ENCODE results near the gene LTB4R2. TPM values are rescaled to one million over a fixed set of nuclear protein-coding genes. Genes with fewer than 3 reads are reported as not detected.

The LTB4R2 gene
- total and polyA plus RNA-seq, 4 donors: 1.4 to 3.6 (median 2.9) TPM

DNA sequence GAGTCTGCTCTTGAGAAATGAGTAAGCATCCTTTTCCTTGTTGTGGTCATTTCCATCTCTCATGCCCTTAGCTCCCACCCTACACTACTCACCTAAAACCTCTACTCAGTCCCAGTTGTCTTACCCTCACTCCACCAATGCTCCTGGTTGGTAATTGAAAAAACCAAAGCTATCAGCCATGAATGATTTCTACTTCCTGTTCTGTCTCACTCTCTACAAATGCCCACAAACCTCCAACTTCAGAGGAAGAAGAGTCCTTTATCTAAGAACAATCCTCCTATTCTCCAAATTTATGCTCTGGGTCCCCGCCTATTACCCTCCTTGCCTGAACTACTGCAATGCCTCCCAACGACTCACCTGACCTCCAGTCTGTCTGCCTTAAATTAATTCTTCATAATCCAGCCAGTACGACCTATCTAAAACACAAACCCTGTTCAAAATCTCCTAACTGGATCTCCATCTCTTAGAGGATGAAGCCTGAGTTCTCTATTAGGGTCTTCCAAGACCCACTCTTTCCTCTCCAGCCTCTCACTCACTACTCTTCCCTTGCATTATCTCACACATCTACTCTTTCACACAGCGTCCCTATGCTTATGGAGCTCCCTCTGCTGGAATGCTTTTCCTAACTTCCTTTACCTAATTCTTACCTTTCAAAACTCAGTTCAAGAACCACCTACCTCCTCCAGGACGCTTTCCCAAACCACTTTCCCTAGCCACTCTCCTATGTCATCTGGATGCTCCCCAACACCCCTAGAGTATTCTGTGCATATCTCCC lies 12.6 kb upstream of the LTB4R2 start:
- no peak overlapping the region for H3K27ac ChIP-seq (ENCODE audit: low read depth, low read length)
- WGBS (ENCODE audit: insufficient coverage): 49% methylated on average over 5 of the region's 5 CpGs
- peaks cover 35% of the 10 kb centered on the region for H3K36me3 ChIP-seq (ENCODE audit: control insufficient read depth, insufficient read depth, low read length)

DNA sequence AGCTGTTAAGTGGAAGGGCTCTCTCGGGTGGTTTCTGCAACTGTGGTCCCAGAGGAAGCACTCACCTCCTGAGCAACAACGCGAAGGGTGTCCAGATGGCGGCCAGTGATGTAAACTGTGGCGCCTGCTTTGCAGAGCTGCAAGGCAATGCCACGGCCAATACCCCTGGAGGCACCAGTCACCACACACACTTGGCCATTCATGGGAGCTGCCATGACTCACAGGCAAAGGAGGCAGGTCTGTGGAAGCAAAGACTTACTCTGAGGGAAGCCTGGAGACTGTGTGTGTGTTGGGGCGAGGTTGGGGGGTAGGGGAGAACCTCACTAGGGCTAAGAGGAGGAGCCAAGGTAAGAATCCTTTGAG lies 11.1 kb upstream of the LTB4R2 start:
- peak overlapping the region; percentile 71 for H3K4me3 ChIP-seq (ENCODE audit: low read depth, low read length)
- no peaks in the 10 kb centered on the region for H3K27me3 ChIP-seq (ENCODE audit: control insufficient read depth, insufficient read depth, low read length)
- H3K36me3 ChIP-seq (ENCODE audit: control insufficient read depth, insufficient read depth, low read length): peaks cover 40% of the 10 kb centered on the region
- peaks cover 18% of the 10 kb centered on the region for H3K4me1 ChIP-seq (ENCODE audit: control insufficient read depth, insufficient read depth, low read length)
- DNase-seq (ENCODE audit: low read depth in 4 of 6, low spot score in 6 of 6): no peak
- H3K9me3 ChIP-seq (ENCODE audit: control insufficient read depth, insufficient read depth, low read length): no peaks in the 10 kb centered on the region
- WGBS (ENCODE audit: insufficient coverage): 53% methylated on average over 5 of the region's 7 CpGs
- H3K27ac ChIP-seq (ENCODE audit: low read depth, low read length): peak overlapping the region; percentile 62

More for the DNA sequence above, 12.6 kb upstream of the LTB4R2 start:
- Histone ChIP-seq H3K4me3 (ENCODE audit: low read depth, low read length) (no peak overlapping the region), H3K4me1 (ENCODE audit: control insufficient read depth, insufficient read depth, low read length) (peaks cover 18% of the 10 kb centered on the region), H3K9me3 (ENCODE audit: control insufficient read depth, insufficient read depth, low read length) (no peaks in the 10 kb centered on the region), H3K27me3 (ENCODE audit: control insufficient read depth, insufficient read depth, low read length) (no peaks in the 10 kb centered on the region)
- DNase-seq (ENCODE audit: low read depth in 4 of 6, low spot score in 6 of 6): peak in 1 of 6 donors; percentile 49

DNA sequence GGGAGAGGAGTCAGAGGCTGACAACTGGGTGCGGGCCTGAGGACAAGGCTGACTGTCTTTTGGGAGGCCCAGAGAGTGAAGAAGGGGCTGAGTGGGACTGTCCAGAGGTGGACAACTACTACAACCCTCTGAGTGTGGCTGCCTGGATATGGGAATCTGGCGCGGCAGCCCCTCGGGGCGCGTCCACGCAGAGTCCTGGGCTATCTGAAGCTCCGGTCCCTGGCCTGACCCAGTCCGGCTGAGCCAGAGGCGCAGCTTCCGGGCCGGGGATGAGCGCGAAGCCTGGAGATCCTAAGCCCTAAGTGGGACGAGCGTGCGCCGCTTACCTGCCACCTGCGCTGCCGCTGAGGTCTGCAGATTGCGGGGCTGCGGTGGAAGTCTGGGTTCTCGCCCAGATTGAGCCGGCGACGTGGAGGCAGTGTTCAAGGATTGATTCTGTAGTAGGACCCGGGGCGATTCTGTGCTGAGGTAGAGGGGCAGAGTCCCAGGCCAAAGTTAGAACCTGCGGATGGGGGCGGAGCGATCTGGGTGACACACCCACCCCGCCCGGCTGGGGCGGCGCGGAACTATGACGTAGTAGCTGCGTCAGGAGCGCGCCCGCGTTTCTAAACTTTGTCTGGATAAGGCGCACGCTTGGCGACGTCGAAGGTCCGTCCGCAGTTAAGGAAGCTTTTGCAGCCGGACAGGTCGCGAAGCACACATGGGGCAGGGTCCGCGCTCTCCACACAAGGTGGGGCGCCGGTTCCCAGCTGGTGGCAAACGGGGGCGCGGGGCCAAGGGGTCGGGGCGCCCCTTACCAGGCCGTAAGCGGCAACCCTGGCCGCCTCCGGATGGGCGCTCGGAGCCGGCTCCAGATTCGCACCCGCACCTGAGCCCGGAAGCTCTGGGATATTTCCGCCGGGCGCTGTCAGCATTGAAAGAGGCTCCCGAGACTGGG lies 10.4 kb upstream of the LTB4R2 start, which contains the start of the genes DHRS1 and NOP9:
TSS of gene DHRS1 (minus strand) at position 526 of the 937 bp plus-strand sequence. CDS start 674 bp downstream, outside the sequence.
TSS of gene NOP9 (plus strand) at position 596 of the 937 bp plus-strand sequence. CDS start at position 701, 105 bp downstream.
- Histone ChIP-seq H3K4me3 (ENCODE audit: low read depth, low read length) (peak within 1 kb of the TSS; percentile 71), H3K27ac (ENCODE audit: low read depth, low read length) (peak within 1 kb of the TSS; percentile 62), H3K4me1 (ENCODE audit: control insufficient read depth, insufficient read depth, low read length) (peaks cover 18% of the 10 kb centered on the region), H3K27me3 (ENCODE audit: control insufficient read depth, insufficient read depth, low read length) (no peaks in the 10 kb centered on the region), H3K9me3 (ENCODE audit: control insufficient read depth, insufficient read depth, low read length) (no peaks in the 10 kb centered on the region), H3K36me3 (ENCODE audit: control insufficient read depth, insufficient read depth, low read length) (peaks cover 47% of the 10 kb centered on the region)
- under 1% methylated on average over 75 of the region's 75 CpGs for WGBS (ENCODE audit: insufficient coverage)
- DNase-seq (ENCODE audit: low read depth in 4 of 6, low spot score in 6 of 6): peak; percentile 75 to 96 (median 82)

- H3K4me3 ChIP-seq (ENCODE audit: low read depth, low read length): peak overlapping the region; percentile 71
- H3K27ac ChIP-seq (ENCODE audit: low read depth, low read length): no peak overlapping the region
- peaks cover 18% of the 10 kb centered on the region for H3K4me1 ChIP-seq (ENCODE audit: control insufficient read depth, insufficient read depth, low read length)
- H3K9me3 ChIP-seq (ENCODE audit: control insufficient read depth, insufficient read depth, low read length): no peaks in the 10 kb centered on the region
- WGBS (ENCODE audit: insufficient coverage): 33% methylated on average over 14 of the region's 16 CpGs
- DNase-seq (ENCODE audit: low read depth in 4 of 6, low spot score in 6 of 6): no peak
- no peaks in the 10 kb centered on the region for H3K27me3 ChIP-seq (ENCODE audit: control insufficient read depth, insufficient read depth, low read length)
- H3K36me3 ChIP-seq (ENCODE audit: control insufficient read depth, insufficient read depth, low read length): peaks cover 54% of the 10 kb centered on the region
These were observed 9.5 kb upstream of the LTB4R2 start for GRCh38 chr14:24300326-24300980.

GRCh38 chr14:24304019-24304387 lies 5.9 kb upstream of the LTB4R2 start:
- peaks cover 64% of the 10 kb centered on the region for H3K36me3 ChIP-seq (ENCODE audit: control insufficient read depth, insufficient read depth, low read length)
- no peak overlapping the region for H3K4me3 ChIP-seq (ENCODE audit: low read depth, low read length)
- H3K27ac ChIP-seq (ENCODE audit: low read depth, low read length): no peak overlapping the region
- peaks cover 16% of the 10 kb centered on the region for H3K4me1 ChIP-seq (ENCODE audit: control insufficient read depth, insufficient read depth, low read length)
- no peaks in the 10 kb centered on the region for H3K9me3 ChIP-seq (ENCODE audit: control insufficient read depth, insufficient read depth, low read length)
- 100% methylated on average over 11 of the region's 11 CpGs for WGBS (ENCODE audit: insufficient coverage)
- no peak for DNase-seq (ENCODE audit: low read depth in 4 of 6, low spot score in 6 of 6)
- H3K27me3 ChIP-seq (ENCODE audit: control insufficient read depth, insufficient read depth, low read length): no peaks in the 10 kb centered on the region

- no peak overlapping the region for H3K4me3 ChIP-seq (ENCODE audit: low read depth, low read length)
- H3K27me3 ChIP-seq (ENCODE audit: control insufficient read depth, insufficient read depth, low read length): no peaks in the 10 kb centered on the region
- H3K27ac ChIP-seq (ENCODE audit: low read depth, low read length): no peak overlapping the region
- peaks cover 25% of the 10 kb centered on the region for H3K4me1 ChIP-seq (ENCODE audit: control insufficient read depth, insufficient read depth, low read length)
- H3K36me3 ChIP-seq (ENCODE audit: control insufficient read depth, insufficient read depth, low read length): peaks cover 69% of the 10 kb centered on the region
- DNase-seq (ENCODE audit: low read depth in 4 of 6, low spot score in 6 of 6): no peak
- H3K9me3 ChIP-seq (ENCODE audit: control insufficient read depth, insufficient read depth, low read length): no peaks in the 10 kb centered on the region
- 80% methylated on average over 10 of the region's 11 CpGs for WGBS (ENCODE audit: insufficient coverage)
These were observed 2.8 kb upstream of the LTB4R2 start for GRCh38 chr14:24307156-24307574.

DNA sequence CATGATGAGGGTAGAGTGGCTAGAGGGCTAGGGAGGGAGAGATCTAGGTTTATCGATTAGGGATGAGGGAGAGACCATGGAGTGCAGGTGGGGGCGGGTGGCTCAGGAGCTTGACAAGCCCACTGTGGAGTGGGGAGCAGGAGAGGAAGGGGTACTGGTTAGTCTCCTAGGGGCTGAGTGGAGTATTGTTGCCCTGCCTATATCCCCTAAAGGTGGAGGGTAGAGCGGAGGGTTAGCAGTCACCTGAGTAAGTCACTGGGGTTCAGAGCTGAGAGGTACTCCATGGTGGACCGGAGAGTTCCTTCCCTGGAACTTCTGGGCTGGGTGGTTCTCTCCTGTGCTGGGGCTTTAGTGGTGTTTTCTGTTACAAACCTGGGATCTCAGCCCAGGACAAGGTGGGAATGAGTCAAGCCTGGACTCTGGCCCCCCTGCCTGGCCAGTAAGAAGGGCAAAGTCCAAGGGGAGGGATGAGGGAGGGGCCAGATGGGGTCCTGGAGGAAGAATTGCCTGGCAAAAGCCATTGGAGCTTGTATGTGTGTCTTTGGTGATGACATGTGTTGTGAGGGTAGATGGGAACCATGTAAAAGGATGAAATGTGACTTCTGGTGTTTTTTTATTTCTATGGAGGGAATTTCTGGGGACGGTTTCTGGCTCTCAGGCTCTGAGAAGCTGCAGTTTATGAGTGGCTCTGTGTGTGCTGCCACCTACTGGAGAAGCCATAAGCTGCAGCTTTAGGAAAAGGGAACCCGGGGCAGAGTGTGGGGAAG lies 2.2 kb upstream of the LTB4R2 start, which contains the start of gene CIDEB:
TSS of gene CIDEB (minus strand) at position 403 of the 767 bp plus-strand sequence. CDS start at position 284, 119 bp downstream.
- H3K4me1 ChIP-seq (ENCODE audit: control insufficient read depth, insufficient read depth, low read length): peaks cover 27% of the 10 kb centered on the region
- peaks cover 64% of the 10 kb centered on the region for H3K36me3 ChIP-seq (ENCODE audit: control insufficient read depth, insufficient read depth, low read length)
- H3K27ac ChIP-seq (ENCODE audit: low read depth, low read length): no peak within 1 kb of the TSS
- no peaks in the 10 kb centered on the region for H3K27me3 ChIP-seq (ENCODE audit: control insufficient read depth, insufficient read depth, low read length)
- no peak within 1 kb of the TSS for H3K4me3 ChIP-seq (ENCODE audit: low read depth, low read length)
- 59% methylated on average over 6 of the region's 6 CpGs for WGBS (ENCODE audit: insufficient coverage)
- no peaks in the 10 kb centered on the region for H3K9me3 ChIP-seq (ENCODE audit: control insufficient read depth, insufficient read depth, low read length)
- peak in 3 of 6 donors; percentile 48 to 82 (median 78) for DNase-seq (ENCODE audit: low read depth in 4 of 6, low spot score in 6 of 6)

GRCh38 chr14:24308342-24309124 lies 1.4 kb upstream of the LTB4R2 start:
- peaks cover 34% of the 10 kb centered on the region for H3K4me1 ChIP-seq (ENCODE audit: control insufficient read depth, insufficient read depth, low read length)
- no peaks in the 10 kb centered on the region for H3K27me3 ChIP-seq (ENCODE audit: control insufficient read depth, insufficient read depth, low read length)
- WGBS (ENCODE audit: insufficient coverage): 95% methylated on average over 6 of the region's 7 CpGs
- H3K27ac ChIP-seq (ENCODE audit: low read depth, low read length): no peak overlapping the region
- no peaks in the 10 kb centered on the region for H3K9me3 ChIP-seq (ENCODE audit: control insufficient read depth, insufficient read depth, low read length)
- DNase-seq (ENCODE audit: low read depth in 4 of 6, low spot score in 6 of 6): no peak
- peaks cover 56% of the 10 kb centered on the region for H3K36me3 ChIP-seq (ENCODE audit: control insufficient read depth, insufficient read depth, low read length)
- no peak overlapping the region for H3K4me3 ChIP-seq (ENCODE audit: low read depth, low read length)
